ENCODE measurements around the gene MAEL. TPM values are rescaled to one million over a fixed set of nuclear protein-coding genes. Genes with fewer than 3 reads are reported as not detected.
"Not testable (repeated sequence)": the region's sequence is repeated elsewhere in the genome, so short reads cannot be mapped to it uniquely, and the experiment has no call there.

MAEL gene
- total RNA-seq, 1 donor = not detected

- Histone ChIP-seq H3K9me3 (ENCODE audit: low read depth, low read length) (no peaks in the 10 kb centered on the region), H3K4me1 (ENCODE audit: insufficient read depth, low read length) (peaks cover 9% of the 10 kb centered on the region), H3K27me3 (ENCODE audit: insufficient read depth, low read length) (peaks cover 3% of the 10 kb centered on the region), H3K4me3 (ENCODE audit: low read length) (no peak overlapping the region)
Measured at GRCh38 chr1:167011560-167012191, 22.6 kb downstream of the MAEL start.

- Histone ChIP-seq H3K27me3 (ENCODE audit: insufficient read depth, low read length) (peaks cover 3% of the 10 kb centered on the region), H3K9me3 (ENCODE audit: low read depth, low read length) (no peaks in the 10 kb centered on the region), H3K4me3 (ENCODE audit: low read length) (no peak overlapping the region), H3K4me1 (ENCODE audit: insufficient read depth, low read length) (peaks cover 9% of the 10 kb centered on the region)
Measured at GRCh38 chr1:167012570-167012969, 23.5 kb downstream of the MAEL start.

GRCh38 chr1:167013108-167013929, 24.2 kb downstream of the MAEL start:
- H3K9me3 ChIP-seq (ENCODE audit: low read depth, low read length) = no peaks in the 10 kb centered on the region
- H3K4me3 ChIP-seq (ENCODE audit: low read length) = no peak overlapping the region
- H3K4me1 ChIP-seq (ENCODE audit: insufficient read depth, low read length) = peaks cover 9% of the 10 kb centered on the region
- H3K27me3 ChIP-seq (ENCODE audit: insufficient read depth, low read length) = peaks cover 3% of the 10 kb centered on the region

GRCh38 chr1:167016100-167016750, 27.1 kb downstream of the MAEL start:
- peaks cover 3% of the 10 kb centered on the region for H3K4me1 ChIP-seq (ENCODE audit: insufficient read depth, low read length)
- H3K27me3 ChIP-seq (ENCODE audit: insufficient read depth, low read length) = peaks cover 3% of the 10 kb centered on the region
- no peaks in the 10 kb centered on the region for H3K9me3 ChIP-seq (ENCODE audit: low read depth, low read length)
- no peak overlapping the region for H3K4me3 ChIP-seq (ENCODE audit: low read length)

GRCh38 chr1:167022384-167022783, 33.3 kb downstream of the MAEL start:
- Histone ChIP-seq H3K4me3 (ENCODE audit: low read length) (no peak overlapping the region), H3K27me3 (ENCODE audit: insufficient read depth, low read length) (peaks cover 7% of the 10 kb centered on the region), H3K9me3 (ENCODE audit: low read depth, low read length) (no peaks in the 10 kb centered on the region), H3K4me1 (ENCODE audit: insufficient read depth, low read length) (no peaks in the 10 kb centered on the region)

- H3K4me1 ChIP-seq (ENCODE audit: insufficient read depth, low read length); H3K4me3 ChIP-seq (ENCODE audit: low read length); H3K27me3 ChIP-seq (ENCODE audit: insufficient read depth, low read length); H3K9me3 ChIP-seq (ENCODE audit: low read depth, low read length): not testable (repeated sequence)
Measured at GRCh38 chr1:167029553-167029952, 40.5 kb downstream of the MAEL start.

GRCh38 chr1:167033646-167034045, 44.6 kb downstream of the MAEL start:
- no peaks in the 10 kb centered on the region for H3K4me1 ChIP-seq (ENCODE audit: insufficient read depth, low read length)
- H3K4me3 ChIP-seq (ENCODE audit: low read length) = no peak overlapping the region
- peaks cover 2% of the 10 kb centered on the region for H3K27me3 ChIP-seq (ENCODE audit: insufficient read depth, low read length)
- no peaks in the 10 kb centered on the region for H3K9me3 ChIP-seq (ENCODE audit: low read depth, low read length)

- Histone ChIP-seq H3K9me3 (ENCODE audit: low read depth, low read length) (no peaks in the 10 kb centered on the region), H3K4me3 (ENCODE audit: low read length) (peak overlapping the region; percentile 21), H3K27me3 (ENCODE audit: insufficient read depth, low read length) (peaks cover 6% of the 10 kb centered on the region)
Measured at GRCh38 chr1:167043752-167044488, 54.8 kb downstream of the MAEL start.

GRCh38 chr1:167051907-167052306, 62.8 kb downstream of the MAEL start:
- H3K4me1 ChIP-seq (ENCODE audit: insufficient read depth, low read length) = no peaks in the 10 kb centered on the region
- H3K9me3 ChIP-seq (ENCODE audit: low read depth, low read length) = no peaks in the 10 kb centered on the region
- H3K27me3 ChIP-seq (ENCODE audit: insufficient read depth, low read length) = no peaks in the 10 kb centered on the region
- H3K4me3 ChIP-seq (ENCODE audit: low read length) = no peak overlapping the region

More at GRCh38 chr1:167043752-167044488, 54.8 kb downstream of the MAEL start:
- peaks cover 8% of the 10 kb centered on the region for H3K4me1 ChIP-seq (ENCODE audit: insufficient read depth, low read length)

GRCh38 chr1:167052389-167052788, 63.3 kb downstream of the MAEL start:
- H3K9me3 ChIP-seq (ENCODE audit: low read depth, low read length) = no peaks in the 10 kb centered on the region
- H3K4me3 ChIP-seq (ENCODE audit: low read length) = no peak overlapping the region
- no peaks in the 10 kb centered on the region for H3K4me1 ChIP-seq (ENCODE audit: insufficient read depth, low read length)
- H3K27me3 ChIP-seq (ENCODE audit: insufficient read depth, low read length) = no peaks in the 10 kb centered on the region

- Histone ChIP-seq H3K27me3 (ENCODE audit: insufficient read depth, low read length) (no peaks in the 10 kb centered on the region), H3K9me3 (ENCODE audit: low read depth, low read length) (no peaks in the 10 kb centered on the region), H3K4me1 (ENCODE audit: insufficient read depth, low read length) (peaks cover 4% of the 10 kb centered on the region), H3K4me3 (ENCODE audit: low read length) (no peak overlapping the region)
Measured at GRCh38 chr1:167054531-167054930, 65.5 kb downstream of the MAEL start.

GRCh38 chr1:167054946-167055630, 66.0 kb downstream of the MAEL start:
- Histone ChIP-seq H3K9me3 (ENCODE audit: low read depth, low read length) (no peaks in the 10 kb centered on the region), H3K4me1 (ENCODE audit: insufficient read depth, low read length) (peaks cover 4% of the 10 kb centered on the region), H3K27me3 (ENCODE audit: insufficient read depth, low read length) (no peaks in the 10 kb centered on the region), H3K4me3 (ENCODE audit: low read length) (no peak overlapping the region)

- H3K4me1 ChIP-seq (ENCODE audit: insufficient read depth, low read length) = peaks cover 4% of the 10 kb centered on the region
- no peaks in the 10 kb centered on the region for H3K27me3 ChIP-seq (ENCODE audit: insufficient read depth, low read length)
- no peaks in the 10 kb centered on the region for H3K9me3 ChIP-seq (ENCODE audit: low read depth, low read length)
- no peak overlapping the region for H3K4me3 ChIP-seq (ENCODE audit: low read length)
Measured at GRCh38 chr1:167056529-167057231, 67.6 kb downstream of the MAEL start.

- Histone ChIP-seq H3K27me3 (ENCODE audit: insufficient read depth, low read length) (no peaks in the 10 kb centered on the region), H3K4me3 (ENCODE audit: low read length) (no peak overlapping the region), H3K4me1 (ENCODE audit: insufficient read depth, low read length) (peaks cover 4% of the 10 kb centered on the region), H3K9me3 (ENCODE audit: low read depth, low read length) (no peaks in the 10 kb centered on the region)
Measured at GRCh38 chr1:167057241-167057688, 68.2 kb downstream of the MAEL start.
